Stomach (tissue), 4 donors: Measurements from ENCODE around the gene NEU2.

Source experiments
- EP300 ChIP-seq: sonication (generic); formaldehyde crosslinking; IDR thresholded peaks from one replicate; pipeline ENCODE4 v1.6.1; 2017; ENCODE audit warnings: antibody characterized with exemption
- POLR2A ChIP-seq, 4 donors: fragments of 450-650 bp; IDR thresholded peaks; one replicate each; pipeline ENCODE4 v1.6.1; 2016; ENCODE audit warnings: antibody characterized with exemption in 4 of 4, control low read depth in 2 of 4, mild to moderate bottlenecking in 1 of 4, moderate library complexity in 1 of 4
- POLR2AphosphoS5 ChIP-seq, 3 donors: sonication (generic); formaldehyde crosslinking; IDR thresholded peaks; one replicate each; pipeline ENCODE4 v1.6.1; 2016; ENCODE audit warnings: antibody characterized with exemption in 3 of 3
- TF ChIP-seq, protein P1 (sequence below), 7 experiments: fragments of 450-650 bp in 4 of 7; fragments of 200-600 bp in 3 of 7; sonication (generic) in 3 of 7; IDR thresholded peaks; one replicate each; pipeline ENCODE4 v1.5.1; 2016 to 2019; ENCODE audit warnings: antibody characterized with exemption in 7 of 7, control low read depth in 2 of 7, mild to moderate bottlenecking in 1 of 7

DNA sequence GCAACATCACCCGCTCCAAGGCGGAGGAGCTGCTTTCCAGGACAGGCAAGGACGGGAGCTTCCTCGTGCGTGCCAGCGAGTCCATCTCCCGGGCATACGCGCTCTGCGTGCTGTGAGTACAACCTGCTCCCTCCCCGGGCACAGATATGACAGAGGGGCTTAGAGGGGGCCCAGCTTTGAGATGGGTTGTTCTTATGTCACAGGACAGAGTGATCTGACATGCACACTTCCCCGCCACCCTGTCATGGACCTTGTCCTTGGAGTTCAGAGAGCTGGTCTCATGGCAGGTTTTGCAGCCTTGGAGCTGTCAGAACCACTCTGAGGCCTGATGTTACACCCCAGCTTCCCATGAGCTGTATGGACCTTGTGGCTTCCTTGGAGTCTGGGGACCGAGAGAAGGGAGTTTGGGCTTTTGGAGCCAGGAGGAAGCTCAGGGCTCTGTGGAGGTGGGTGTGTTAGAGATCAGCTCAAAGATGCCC lies 28.1 kb downstream of the NEU2 start:
- TF ChIP-seq POLR2AphosphoS5 (IDR thresholded peaks at IDR 0.05) (no peak), EP300 (no peak), POLR2A (IDR thresholded peaks at IDR 0.05) (no peak)
- TF ChIP-seq, protein P1, sequence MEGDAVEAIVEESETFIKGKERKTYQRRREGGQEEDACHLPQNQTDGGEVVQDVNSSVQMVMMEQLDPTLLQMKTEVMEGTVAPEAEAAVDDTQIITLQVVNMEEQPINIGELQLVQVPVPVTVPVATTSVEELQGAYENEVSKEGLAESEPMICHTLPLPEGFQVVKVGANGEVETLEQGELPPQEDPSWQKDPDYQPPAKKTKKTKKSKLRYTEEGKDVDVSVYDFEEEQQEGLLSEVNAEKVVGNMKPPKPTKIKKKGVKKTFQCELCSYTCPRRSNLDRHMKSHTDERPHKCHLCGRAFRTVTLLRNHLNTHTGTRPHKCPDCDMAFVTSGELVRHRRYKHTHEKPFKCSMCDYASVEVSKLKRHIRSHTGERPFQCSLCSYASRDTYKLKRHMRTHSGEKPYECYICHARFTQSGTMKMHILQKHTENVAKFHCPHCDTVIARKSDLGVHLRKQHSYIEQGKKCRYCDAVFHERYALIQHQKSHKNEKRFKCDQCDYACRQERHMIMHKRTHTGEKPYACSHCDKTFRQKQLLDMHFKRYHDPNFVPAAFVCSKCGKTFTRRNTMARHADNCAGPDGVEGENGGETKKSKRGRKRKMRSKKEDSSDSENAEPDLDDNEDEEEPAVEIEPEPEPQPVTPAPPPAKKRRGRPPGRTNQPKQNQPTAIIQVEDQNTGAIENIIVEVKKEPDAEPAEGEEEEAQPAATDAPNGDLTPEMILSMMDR (IDR thresholded peaks at IDR 0.05): no peak
